ENCODE results near the gene CDC14B.

DNA sequence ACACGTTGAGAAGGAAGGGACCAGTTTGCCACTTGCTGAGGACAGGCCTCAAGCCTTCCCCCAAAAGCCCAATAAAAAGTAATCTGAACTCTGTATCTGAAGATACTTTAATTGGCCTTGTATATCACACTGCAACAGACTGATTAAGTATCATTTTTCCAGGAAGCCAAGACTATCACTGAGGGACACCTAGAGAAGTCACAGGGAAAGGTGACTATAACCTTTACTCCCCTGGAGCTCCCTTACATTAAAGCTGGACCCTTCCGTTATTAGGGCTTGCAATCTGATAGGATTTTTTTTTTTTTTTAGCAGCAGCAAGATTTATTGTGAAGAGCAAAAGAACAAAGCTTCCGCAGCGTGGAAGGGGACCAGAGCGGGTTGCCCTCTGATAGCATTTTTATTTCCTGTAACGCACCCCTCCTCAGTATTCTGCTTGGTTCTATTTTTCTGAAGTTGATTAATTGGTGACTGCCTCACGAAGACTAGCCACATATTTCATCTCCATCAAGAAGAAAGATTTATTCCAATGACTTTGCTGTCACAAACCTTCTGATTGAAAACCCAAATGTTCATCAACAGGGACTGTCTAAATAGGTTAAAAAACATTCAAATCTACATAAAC lies 2.7 kb downstream of the CDC14B start:
- TF ChIP-seq, protein P1, sequence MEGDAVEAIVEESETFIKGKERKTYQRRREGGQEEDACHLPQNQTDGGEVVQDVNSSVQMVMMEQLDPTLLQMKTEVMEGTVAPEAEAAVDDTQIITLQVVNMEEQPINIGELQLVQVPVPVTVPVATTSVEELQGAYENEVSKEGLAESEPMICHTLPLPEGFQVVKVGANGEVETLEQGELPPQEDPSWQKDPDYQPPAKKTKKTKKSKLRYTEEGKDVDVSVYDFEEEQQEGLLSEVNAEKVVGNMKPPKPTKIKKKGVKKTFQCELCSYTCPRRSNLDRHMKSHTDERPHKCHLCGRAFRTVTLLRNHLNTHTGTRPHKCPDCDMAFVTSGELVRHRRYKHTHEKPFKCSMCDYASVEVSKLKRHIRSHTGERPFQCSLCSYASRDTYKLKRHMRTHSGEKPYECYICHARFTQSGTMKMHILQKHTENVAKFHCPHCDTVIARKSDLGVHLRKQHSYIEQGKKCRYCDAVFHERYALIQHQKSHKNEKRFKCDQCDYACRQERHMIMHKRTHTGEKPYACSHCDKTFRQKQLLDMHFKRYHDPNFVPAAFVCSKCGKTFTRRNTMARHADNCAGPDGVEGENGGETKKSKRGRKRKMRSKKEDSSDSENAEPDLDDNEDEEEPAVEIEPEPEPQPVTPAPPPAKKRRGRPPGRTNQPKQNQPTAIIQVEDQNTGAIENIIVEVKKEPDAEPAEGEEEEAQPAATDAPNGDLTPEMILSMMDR (IDR thresholded peaks at IDR 0.05), result no peak
- TF ChIP-seq POLR2A (IDR thresholded peaks at IDR 0.05), result no peak

All from lower leg skin (tissue), 3 donors.